GM21515 (cell line): ENCODE results near the gene GNPNAT1.
A peak's percentile ranks its signal among the peaks of the same experiment; 100 is the strongest.
"Not testable (repeated sequence)": the region's sequence is repeated elsewhere in the genome, so short reads cannot be mapped to it uniquely, and the experiment has no call there.

ENCODE experiments used
- ATAC-seq: cut with Tn5 transposase; IDR thresholded peaks from one replicate; pipeline ENCODE4 v1.9.1; 2021; ENCODE audit not compliant: unreplicated experiment

Gene GNPNAT1

GRCh38 chr14:52790011-52790755 lies 1.2 kb downstream of the GNPNAT1 start:
- no peak for ATAC-seq

- ATAC-seq = no peak
Measured at GRCh38 chr14:52789118-52789517, 2.3 kb downstream of the GNPNAT1 start.

- no peak for ATAC-seq
Measured at GRCh38 chr14:52786887-52787286, 4.5 kb downstream of the GNPNAT1 start.

GRCh38 chr14:52783206-52783605 lies 8.2 kb downstream of the GNPNAT1 start:
- no peak for ATAC-seq

DNA sequence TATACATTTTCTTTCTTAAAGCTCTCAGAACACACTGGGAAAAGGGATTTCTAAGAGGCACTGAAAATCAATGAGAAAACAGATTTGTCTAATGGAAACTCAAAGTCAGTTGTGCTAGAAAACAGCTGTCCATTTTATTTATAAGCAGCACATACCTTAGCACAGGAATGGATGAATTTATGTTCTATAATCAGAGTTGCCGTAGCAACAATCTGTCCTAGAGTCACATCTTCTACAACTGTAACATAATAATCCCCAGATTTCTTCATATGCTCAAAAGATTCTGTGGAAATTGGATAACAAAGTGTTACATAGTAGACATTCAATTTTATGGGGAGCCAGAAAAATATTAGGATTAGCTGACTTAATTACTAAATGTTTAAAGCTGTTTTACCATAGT lies 9.8 kb downstream of the GNPNAT1 start:
- ATAC-seq = no peak

GRCh38 chr14:52780893-52781292 lies 10.5 kb downstream of the GNPNAT1 start:
- ATAC-seq = no peak

- no peak for ATAC-seq
Measured at GRCh38 chr14:52778702-52779101, 12.7 kb downstream of the GNPNAT1 start.

DNA sequence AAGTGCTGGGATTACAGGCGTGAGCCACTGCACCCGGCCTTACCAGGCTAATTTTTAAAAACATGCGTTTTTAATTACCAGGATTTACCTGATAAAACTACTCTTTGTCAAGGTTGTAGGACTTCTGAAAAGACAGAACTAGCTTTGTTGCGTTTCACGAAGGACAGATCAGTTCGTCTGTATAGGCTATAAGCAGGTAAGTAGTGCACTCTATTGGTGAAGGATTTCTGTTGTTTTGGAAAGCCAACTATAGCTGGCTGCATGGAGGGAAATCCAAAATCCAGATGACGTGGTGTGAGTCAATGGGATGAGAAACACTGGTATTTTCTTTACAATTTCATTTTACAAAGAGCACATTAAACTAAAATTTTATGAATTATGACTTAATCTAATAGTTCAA lies 14.6 kb downstream of the GNPNAT1 start:
- no peak for ATAC-seq

DNA sequence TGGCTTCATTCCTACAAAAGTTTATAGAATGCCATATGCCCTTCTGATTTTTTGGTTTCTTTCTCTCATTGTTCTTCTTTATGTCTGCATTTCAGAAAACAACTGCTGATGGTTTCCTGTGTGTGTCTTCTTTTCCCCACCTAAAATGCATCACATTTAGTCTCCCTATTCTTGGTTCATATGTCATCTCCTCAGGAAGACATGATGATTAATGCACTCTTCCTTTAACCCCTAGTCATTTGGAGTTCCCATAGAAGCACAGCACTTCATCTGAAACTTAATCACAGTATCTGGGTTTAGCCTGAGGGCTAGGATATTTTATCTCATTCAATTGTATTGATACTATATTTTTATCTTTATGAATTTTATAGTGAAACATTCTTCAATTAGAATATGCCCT lies 21.5 kb downstream of the GNPNAT1 start:
- no peak for ATAC-seq

- ATAC-seq = no peak
Measured at GRCh38 chr14:52767058-52767833, 24.2 kb downstream of the GNPNAT1 start.

DNA sequence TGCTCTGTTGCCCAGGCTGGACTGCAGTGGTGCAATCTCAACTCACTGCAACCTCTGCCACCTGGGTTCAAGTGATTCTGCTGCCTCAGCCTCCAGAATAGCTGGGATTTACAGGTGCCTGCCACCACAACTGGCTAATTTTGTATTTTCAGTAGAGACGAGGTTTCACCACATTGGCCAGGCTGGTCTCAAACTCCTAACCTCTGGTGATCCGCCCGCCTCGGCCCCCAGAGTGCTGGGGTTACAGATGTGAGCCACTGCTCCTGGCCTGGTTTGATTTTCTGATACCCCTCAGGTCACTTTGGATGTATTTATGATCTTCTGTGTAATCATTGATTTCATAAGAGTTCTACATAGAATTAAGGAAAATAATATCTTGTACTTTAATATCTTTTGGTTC lies 28.5 kb downstream of the GNPNAT1 start:
- not testable (repeated sequence) for ATAC-seq

GRCh38 chr14:52759145-52759544 lies 32.3 kb downstream of the GNPNAT1 start:
- no peak for ATAC-seq

DNA sequence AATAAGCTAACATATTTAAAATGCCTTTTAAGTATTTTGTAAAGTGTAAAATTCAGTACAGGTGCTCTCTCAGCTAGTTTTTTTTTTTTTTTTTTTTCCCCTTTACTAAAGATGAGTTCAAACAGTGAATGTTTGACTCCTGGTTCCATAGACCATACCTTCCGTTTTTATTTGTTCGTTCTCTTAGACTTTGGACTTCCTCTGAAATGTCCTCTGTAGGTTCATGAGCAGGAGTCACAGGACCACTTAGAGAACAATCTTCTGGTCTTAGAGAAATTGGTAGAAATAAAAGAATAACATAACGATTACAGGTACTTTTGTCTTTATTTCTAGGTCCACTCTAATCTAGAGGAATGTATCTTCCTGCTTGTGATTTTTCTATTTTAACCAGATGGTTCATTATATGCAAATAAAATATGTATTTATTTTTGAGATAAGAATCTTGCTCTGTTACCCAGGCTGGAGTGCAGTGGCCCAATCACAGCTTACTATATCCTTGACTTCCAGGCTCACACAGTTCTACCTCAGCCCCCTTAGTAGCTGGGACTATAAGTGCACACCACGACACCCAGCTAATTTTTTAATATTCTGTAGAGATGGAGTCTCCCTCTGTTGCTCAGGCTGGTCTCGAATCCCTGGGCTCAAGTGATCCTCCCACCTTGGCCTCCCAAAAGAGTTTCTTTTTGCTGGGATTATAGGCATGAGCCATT lies 35.6 kb downstream of the GNPNAT1 start:
- no peak for ATAC-seq

DNA sequence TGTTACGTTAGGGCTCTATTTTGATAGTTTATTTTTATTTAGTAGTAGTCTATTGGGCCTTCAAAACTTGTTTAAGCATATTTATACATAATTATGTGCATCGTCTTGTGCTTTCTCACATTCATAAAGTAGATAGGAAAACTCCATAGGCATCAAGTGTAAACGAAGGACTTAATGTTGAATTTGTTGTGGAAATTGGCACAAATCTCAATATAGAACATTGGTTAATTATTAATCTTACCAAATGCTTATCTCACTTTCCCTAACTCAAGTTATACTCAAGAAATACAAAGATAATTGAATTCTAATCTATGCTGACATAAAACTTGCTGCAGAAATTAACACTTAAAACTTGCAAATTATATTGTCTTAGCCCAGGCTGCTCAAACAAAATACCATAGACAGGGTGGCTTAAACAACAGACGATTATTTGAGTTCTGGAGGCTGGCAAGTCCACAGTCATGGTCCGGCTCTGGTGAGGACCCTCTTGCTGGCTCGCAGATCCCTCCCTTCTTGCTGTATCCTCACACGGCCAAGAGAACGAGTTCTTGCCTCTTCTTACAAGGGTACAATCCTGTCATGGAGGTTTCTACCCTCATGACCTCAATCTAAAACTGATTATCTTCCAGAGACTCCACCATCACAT lies 42.6 kb downstream of the GNPNAT1 start:
- ATAC-seq = no peak

- peak; percentile 30 for ATAC-seq
Measured at GRCh38 chr14:52741865-52742264, 49.5 kb downstream of the GNPNAT1 start.

DNA sequence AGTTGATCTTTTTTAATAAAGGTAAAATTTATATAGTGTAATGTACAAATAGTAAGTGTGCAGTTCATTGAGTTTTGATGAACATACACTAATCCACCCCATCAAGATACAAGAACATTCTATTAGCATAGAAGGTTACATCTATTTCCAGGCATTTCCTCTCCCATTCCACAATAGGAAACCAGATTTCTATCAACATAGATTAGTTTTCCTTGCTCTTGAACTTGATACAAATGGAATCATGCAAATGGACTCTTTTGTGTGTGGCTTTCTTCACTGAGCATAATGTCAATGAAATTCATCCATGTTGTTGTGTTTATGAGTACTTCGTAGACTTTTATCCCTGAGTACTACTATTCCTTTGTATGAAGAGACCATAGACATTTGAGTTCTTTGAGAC lies 50.7 kb downstream of the GNPNAT1 start:
- ATAC-seq = no peak

DNA sequence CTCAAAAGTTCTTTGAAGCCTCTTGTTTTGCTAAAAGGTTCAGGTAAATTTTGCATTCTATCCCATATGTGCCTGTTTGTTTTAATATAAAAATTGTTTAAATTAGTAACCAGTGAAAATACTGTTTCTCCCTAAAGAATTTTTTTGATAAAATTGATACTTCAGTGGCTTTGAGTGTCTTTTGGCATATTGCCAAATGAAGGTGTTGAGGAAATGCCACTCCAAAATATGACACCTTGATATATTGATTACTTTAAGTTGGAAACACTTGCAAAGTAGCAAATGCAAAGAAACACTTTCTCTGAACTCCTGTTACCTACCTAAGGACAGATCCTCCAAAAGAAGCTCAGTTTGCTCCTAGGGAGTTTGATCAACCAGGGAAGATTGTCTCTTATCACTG lies 53.0 kb downstream of the GNPNAT1 start:
- no peak for ATAC-seq

DNA sequence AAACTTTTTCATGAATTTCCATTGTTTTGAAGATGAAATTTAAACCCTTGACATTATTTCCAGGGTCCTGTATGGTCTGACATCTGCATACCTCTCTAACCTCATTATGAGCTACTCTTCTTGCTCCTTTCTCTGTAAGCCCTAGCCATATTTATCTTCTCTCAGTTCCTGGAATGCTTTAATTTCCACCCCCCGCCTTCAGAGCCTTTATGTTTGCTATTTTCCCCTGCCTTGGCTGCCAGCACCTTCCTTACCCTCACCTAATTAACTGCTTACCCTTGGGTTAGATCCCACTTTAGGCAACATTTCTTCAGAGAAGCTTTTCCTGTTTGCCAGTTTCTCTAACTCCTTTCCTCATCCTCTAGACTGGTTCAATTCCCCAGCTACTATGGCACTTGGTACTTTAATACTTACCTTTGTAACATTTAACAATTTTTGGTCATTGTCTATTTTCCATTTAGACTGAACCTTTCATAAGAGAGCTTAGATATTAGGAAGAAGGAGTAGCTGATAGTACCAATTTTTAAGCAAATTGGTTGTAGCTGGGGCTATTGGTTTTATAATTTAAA lies 55.4 kb downstream of the GNPNAT1 start:
- no peak for ATAC-seq

GRCh38 chr14:52733824-52734223 lies 57.6 kb downstream of the GNPNAT1 start:
- ATAC-seq = no peak

DNA sequence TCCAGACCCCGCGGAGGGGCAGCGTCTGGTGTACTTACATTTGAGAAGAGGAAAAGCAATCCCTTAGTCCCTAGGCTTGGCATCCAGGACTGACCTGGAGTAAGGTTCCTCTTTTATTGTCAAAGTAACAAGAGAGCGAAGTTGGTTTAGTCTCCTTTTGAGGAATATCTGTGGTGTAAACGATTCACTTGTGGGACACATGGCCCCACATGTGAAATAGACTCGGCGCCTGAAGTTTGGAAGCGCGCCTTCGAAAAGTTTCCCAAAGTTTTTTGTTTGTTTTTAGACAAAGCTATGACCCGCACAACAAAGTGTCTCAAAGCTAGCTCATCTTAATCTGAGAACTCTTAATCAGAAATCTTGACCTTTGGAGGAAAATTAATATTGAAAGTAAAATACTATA lies 60.7 kb downstream of the GNPNAT1 start:
- ATAC-seq = no peak
